Osteocyte (in vitro differentiated cells): ENCODE measurements around the gene NOS3. TPM values are rescaled to one million over a fixed set of nuclear protein-coding genes. Genes with fewer than 3 reads are reported as not detected.

ENCODE experiments used
- DNase-seq: peaks from one replicate; pipeline ENCODE4 v3.0.0; 2021; ENCODE audit warnings: mixed read lengths; ENCODE audit not compliant: unreplicated experiment; ENCODE audit errors: extremely low spot score
- H3K27ac Mint-ChIP-seq: one replicate; pipeline ENCODE4 v1.8.0; 2021; ENCODE audit warnings: mild to moderate bottlenecking, mixed read lengths; ENCODE audit not compliant: unreplicated experiment
- H3K27me3 Mint-ChIP-seq: one replicate; pipeline ENCODE4 v1.8.0; 2021; ENCODE audit warnings: mixed read lengths; ENCODE audit not compliant: unreplicated experiment
- H3K36me3 Mint-ChIP-seq: one replicate; pipeline ENCODE4 v1.8.0; 2021; ENCODE audit warnings: mixed read lengths; ENCODE audit not compliant: unreplicated experiment
- H3K4me1 Mint-ChIP-seq: one replicate; pipeline ENCODE4 v1.8.0; 2021; ENCODE audit warnings: mixed read lengths; ENCODE audit not compliant: unreplicated experiment
- H3K4me3 Mint-ChIP-seq: one replicate; pipeline ENCODE4 v1.8.0; 2021; ENCODE audit warnings: mild to moderate bottlenecking, moderate library complexity, mixed read lengths; ENCODE audit not compliant: unreplicated experiment
- H3K9me3 Mint-ChIP-seq: one replicate; pipeline ENCODE4 v1.8.0; 2021; ENCODE audit warnings: mixed read lengths; ENCODE audit not compliant: unreplicated experiment
- total RNA-seq: library from RNA; stranded (reverse); gene quantifications from 2 replicates; pipeline ENCODE4 v1.2.1, GENCODE V29; 2021
- TF ChIP-seq, protein P1 (sequence below): fragments of 200-600 bp; sonication (generic); IDR thresholded peaks from 2 replicates; pipeline ENCODE4 v1.5.0; 2021; ENCODE audit warnings: antibody characterized with exemption, mild to moderate bottlenecking, moderate library complexity

NOS3 gene
- total RNA-seq, 1 donor from 2014 or later = 0.73 TPM

DNA sequence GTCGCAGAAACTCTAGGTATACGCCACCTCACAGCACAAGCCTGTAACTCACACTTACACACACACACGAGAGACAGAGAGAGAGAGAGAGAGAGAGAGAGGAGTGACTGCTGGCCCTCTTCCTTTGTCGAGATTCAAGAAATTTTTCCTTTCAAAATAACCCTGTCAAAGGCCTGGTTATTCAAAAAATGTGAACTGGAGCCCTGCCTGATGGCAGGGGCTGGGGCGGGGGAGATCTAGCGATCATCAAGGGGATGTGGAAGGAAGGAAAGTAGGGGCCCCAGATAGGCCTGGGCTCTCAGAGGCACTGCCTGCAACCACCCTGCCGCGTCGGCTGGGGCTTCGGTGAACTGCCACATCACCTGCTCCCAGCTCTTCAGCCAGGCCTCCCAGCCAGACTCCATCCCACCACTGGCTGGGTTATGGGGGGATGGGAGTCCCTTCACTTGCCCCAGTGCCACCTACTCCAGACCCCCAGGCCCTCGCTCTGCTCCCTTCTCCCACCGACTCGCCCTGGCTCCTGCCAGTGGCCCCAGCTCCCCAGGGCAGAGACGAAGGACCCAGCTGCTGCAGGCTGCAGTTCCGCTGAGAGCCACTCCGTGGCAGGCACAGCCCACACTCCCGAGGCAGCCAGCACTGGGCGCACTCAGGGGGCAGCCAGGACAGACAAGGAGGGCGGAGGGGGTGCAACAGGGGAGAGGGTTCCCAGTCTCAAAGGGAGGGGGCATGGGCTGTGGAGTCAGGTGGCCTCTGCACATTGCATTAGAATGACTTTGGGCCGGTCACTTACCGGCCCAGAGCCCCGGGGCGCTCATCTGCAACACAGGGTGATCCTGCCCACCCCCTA is 28.0 kb upstream of the NOS3 start:
- peaks cover 12% of the 10 kb centered on the region for H3K27me3 Mint-ChIP-seq
- no peak for DNase-seq
- H3K36me3 Mint-ChIP-seq = no peaks in the 10 kb centered on the region
- no peak overlapping the region for H3K4me3 Mint-ChIP-seq
- TF ChIP-seq, protein P1, sequence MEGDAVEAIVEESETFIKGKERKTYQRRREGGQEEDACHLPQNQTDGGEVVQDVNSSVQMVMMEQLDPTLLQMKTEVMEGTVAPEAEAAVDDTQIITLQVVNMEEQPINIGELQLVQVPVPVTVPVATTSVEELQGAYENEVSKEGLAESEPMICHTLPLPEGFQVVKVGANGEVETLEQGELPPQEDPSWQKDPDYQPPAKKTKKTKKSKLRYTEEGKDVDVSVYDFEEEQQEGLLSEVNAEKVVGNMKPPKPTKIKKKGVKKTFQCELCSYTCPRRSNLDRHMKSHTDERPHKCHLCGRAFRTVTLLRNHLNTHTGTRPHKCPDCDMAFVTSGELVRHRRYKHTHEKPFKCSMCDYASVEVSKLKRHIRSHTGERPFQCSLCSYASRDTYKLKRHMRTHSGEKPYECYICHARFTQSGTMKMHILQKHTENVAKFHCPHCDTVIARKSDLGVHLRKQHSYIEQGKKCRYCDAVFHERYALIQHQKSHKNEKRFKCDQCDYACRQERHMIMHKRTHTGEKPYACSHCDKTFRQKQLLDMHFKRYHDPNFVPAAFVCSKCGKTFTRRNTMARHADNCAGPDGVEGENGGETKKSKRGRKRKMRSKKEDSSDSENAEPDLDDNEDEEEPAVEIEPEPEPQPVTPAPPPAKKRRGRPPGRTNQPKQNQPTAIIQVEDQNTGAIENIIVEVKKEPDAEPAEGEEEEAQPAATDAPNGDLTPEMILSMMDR = peak; percentile 88
- H3K9me3 Mint-ChIP-seq = no peaks in the 10 kb centered on the region
- H3K27ac Mint-ChIP-seq = peak overlapping the region; percentile 52
- peaks cover 27% of the 10 kb centered on the region for H3K4me1 Mint-ChIP-seq

DNA sequence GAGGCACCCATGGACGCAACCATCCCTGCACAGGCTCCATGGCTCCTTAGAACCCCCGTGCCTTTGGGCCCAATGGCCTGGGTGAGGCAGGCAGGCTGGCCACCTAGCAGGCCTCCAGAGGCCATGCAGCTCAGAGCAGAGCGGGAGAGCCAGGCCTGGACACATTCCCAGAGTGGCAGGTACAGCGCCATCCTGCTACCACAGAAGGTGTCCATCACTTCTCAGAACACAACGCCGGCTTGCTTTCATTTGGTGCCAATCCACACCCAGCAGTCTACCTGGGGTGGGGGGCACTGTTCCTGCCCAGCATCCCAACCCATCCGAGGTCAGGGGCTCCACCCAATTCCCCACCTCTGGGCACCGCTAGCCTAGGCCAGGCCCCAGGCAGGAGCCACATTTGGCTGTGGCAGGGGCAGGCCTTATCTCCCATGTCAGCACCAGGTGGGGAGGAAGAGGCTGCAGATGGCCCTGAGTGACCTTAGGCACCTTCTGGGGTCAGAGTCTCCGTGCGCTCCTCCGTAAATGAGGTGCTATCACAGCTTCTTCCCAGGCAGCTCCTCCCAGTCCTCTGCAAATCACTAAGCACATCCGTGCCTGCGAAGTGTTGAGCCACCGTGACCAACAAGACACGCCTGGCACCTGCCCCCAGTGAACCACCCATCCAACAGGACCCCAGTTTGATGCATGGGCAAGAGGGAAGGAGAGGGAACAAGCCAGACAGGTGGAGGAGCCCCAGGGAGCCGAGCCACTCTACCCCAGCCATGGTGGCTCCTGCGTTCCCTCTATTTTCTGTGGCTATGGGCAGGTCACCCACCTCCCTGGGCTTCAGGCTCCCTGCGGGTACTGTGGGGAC is 26.9 kb upstream of the NOS3 start:
- H3K27ac Mint-ChIP-seq = no peak overlapping the region
- DNase-seq = no peak
- H3K36me3 Mint-ChIP-seq = no peaks in the 10 kb centered on the region
- H3K4me1 Mint-ChIP-seq = peaks cover 27% of the 10 kb centered on the region
- H3K27me3 Mint-ChIP-seq = peaks cover 19% of the 10 kb centered on the region
- no peak overlapping the region for H3K4me3 Mint-ChIP-seq
- H3K9me3 Mint-ChIP-seq = no peaks in the 10 kb centered on the region
- TF ChIP-seq, protein P1 = no peak

DNA sequence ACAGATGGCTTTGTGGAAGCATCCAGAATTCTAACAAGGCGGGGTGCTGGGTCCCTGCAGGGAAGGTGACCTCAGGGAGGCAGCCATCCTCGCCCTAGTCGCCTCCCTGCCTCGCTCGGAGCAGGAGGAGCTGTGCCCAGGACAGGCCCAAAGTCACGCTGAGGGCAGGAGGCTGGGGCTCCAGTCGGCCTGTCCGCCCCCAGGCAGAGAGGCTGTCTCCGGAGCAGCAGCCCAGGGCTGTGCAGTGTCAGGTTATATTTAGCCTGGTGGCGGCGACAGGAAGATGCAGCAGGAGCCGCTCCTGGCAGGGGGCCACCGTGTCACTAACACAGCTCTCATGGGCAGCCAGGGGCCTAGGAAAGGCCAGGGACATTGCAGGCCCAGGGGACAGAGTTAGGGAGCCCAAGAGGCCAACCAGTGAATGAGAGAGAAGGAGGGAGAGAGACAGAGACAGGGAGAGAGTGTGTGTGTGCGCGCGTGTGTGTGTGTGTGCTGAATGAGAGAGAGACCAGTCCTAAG is 26.2 kb upstream of the NOS3 start:
- H3K4me1 Mint-ChIP-seq = peaks cover 27% of the 10 kb centered on the region
- H3K9me3 Mint-ChIP-seq = no peaks in the 10 kb centered on the region
- H3K27me3 Mint-ChIP-seq = peaks cover 24% of the 10 kb centered on the region
- no peaks in the 10 kb centered on the region for H3K36me3 Mint-ChIP-seq
- H3K4me3 Mint-ChIP-seq = no peak overlapping the region
- DNase-seq = no peak
- no peak overlapping the region for H3K27ac Mint-ChIP-seq
- TF ChIP-seq, protein P1 = no peak

DNA sequence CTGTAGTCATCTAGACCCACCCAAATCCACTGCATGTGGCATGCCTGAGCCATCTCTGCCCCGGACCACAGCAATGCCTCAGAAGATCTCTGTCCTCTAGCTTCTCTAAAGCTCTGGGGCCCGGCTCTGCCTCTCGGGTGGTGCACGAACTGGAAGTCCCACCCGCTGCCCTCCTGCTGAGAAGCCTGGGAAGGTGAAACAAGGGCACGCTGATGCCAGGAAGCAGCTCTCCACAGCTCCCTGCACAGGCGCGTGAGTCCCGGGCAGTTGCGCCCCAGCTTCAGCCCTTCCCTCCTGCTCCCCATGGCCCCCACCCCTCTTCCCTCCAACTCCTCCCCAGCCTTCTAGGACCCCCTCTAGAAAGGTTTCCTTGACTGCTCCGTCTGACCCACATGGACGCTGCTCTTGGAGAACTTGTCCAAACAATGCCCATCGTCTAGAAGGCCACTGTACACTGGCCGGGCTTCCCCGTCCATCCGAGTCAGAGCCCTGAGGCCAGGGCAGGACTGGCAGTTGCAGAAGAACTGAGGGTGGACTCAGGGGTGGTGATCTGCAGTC is 25.5 kb upstream of the NOS3 start:
- Mint-ChIP-seq H3K27ac (no peak overlapping the region), H3K27me3 (peaks cover 27% of the 10 kb centered on the region), H3K4me1 (peaks cover 27% of the 10 kb centered on the region), H3K4me3 (no peak overlapping the region), H3K9me3 (no peaks in the 10 kb centered on the region), H3K36me3 (no peaks in the 10 kb centered on the region)
- TF ChIP-seq, protein P1 = no peak
- DNase-seq = no peak
